Activated effector memory CD4-positive, alpha-beta T cell treated with Interleukin-2 at 50 U/mL for 16 hours (primary cell): ENCODE data around the gene CCDC9.
"Not testable (repeated sequence)": the region's sequence is repeated elsewhere in the genome, so short reads cannot be mapped to it uniquely, and the experiment has no call there.

Source experiments
- DNase-seq: peaks from one replicate; pipeline ENCODE4 v3.0.0-alpha.2; 2020

The CCDC9 gene

GRCh38 chr19:47232422-47233211, 23.7 kb upstream of the CCDC9 start:
- DNase-seq = no peak

GRCh38 chr19:47236072-47236675, 20.2 kb upstream of the CCDC9 start:
- no peak for DNase-seq

DNA sequence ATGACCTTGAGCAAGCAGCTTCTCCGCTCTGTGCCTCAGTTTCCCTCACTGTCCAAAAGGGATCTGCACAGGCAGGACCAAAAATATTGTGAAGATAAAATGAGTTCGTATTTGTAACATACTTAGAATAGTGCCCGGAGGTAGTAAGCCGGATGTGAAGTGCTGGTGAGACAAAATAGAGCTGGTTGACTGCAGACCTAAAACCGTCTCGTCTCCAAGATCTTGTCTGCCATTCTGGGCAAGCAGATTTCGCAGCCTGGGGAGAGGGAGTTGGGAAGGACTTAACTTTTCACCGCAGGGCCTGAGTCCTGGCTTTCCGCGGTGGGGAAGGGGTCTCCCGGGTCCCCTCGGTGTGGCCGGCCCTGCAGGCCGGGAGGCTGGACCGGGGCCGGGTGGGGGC, 17.2 kb upstream of the CCDC9 start:
- no peak for DNase-seq

DNA sequence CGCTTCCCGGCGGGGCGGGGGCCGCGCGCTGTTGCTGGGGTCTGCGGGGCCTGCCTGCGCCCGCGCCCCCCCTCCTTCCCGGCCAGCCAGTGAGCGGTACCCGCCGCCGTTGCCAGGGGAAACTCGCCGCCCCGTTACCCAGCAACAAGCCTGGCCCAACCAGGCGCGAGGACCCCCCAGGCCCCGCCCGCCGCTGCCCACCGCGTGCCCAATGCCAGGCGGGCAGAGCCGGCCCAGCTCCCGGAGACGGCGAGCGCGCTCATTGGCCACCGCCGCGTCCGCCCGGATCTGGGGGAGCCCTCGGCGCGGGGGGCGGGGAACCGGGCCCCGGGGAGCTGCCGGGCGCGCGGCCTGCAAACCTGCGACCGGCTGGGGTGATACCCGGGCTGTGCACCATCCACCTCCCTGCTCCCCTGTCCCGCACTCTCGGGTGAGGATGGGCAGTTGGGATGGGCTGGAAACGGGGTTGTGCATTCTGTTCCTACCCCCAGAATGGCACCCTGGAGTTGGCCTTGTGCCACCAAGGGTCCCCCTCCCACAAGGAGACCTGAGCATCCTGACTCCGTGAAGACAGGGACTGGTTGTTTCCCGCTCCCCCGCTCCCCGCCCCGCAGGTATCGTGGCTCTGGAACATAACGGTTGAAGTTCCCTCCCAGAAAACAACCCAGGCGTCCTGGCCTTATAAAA, 16.6 kb upstream of the CCDC9 start:
- DNase-seq = peak; percentile 42

- DNase-seq = no peak
These were observed 15.8 kb upstream of the CCDC9 start for GRCh38 chr19:47240556-47240955.

DNA sequence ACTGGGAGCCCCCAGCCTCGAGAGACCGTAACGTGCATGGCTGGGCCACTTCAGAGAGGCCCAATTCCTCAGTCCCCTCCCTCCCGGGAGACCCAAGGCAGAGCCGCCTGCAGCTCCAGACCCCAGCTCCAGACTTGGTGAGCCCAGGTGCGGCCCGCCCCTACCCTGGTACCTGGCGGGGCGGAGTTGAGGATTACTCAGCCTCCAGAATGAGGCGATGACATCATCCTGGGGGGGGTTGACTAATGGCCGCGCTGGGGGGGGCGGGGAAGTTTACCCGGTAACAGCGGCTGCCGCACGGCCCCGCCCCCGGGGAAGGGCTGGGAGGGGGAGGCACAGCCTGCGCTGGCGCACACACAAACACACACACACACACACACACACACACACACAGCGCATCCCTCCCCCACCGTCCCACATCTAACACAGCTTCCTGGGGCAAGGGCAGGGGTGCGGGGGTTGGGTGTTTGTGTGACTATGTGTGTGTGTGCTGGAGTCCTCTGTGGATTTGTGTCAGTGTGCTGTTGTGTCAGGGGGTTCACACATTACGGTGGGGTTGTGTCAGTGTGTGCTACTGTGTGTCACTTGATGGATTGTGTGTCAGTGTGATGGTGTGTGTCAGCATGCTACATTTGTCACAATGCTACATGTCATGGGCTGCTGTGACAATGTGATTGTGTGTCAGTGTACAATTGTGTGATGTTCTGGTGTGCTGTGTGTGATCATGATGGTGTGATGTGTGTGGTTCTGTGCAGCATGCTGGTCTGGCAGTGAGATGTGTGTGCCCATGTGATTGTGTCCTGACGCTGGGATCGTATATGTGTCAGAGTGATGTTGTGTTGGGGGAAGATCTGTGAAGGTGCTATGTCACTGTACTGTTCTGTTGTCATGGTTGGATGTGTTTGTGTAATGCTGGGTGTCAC, 15.1 kb upstream of the CCDC9 start:
- DNase-seq = peak; percentile 77

DNA sequence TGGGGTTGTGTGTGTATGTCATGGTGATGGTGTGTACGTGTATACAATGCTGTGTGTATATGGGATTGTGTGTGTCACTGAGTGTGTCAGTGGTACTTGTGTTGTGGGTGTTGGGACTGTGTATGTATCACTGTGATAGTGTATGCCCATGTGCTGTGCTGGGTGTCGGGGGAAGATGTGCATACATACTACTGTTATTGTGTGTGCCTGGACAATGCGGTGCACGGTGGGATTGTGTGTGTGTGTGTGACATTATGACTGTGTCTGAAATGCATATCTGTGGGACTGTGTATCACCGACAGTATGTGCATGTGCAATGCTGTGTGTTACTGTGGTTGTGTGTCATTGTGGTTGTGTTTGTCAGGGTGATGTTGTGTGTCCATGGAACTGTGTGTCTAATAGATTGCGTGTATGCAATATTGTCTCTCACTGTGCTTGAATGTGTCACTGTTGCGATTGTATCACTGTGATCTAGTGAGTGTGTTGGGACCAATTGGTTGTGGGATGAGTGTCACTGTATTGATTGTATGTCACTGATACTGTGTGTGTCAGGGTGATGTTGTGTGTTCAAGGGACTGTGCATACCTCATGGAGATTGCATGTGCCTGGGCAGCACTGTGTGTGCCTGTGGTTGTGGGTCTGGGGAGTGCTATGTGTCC, 14.3 kb upstream of the CCDC9 start:
- DNase-seq = no peak

DNA sequence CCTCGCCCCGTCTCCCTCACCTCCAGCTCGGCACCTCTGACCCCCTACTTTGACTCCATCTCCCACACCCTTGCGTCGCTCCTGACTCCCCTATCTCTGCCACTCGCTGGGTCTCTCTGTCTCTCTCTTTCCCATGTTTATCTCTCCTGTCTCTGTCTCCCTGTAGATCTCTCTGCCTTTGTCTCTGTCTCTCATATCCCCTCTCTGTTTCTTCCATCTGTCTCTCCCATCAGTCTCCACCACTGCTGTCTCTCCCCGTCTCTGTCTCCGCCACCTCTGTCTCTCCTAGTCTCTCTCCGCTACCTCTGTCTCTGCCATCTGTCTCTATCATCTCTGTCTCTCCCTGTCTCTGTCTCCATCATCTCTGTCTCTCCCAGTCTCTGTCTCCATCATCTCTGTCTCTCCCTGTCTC, 13.0 kb upstream of the CCDC9 start:
- DNase-seq = no peak

GRCh38 chr19:47243776-47244547, 12.4 kb upstream of the CCDC9 start:
- peak; percentile 87 for DNase-seq

DNA sequence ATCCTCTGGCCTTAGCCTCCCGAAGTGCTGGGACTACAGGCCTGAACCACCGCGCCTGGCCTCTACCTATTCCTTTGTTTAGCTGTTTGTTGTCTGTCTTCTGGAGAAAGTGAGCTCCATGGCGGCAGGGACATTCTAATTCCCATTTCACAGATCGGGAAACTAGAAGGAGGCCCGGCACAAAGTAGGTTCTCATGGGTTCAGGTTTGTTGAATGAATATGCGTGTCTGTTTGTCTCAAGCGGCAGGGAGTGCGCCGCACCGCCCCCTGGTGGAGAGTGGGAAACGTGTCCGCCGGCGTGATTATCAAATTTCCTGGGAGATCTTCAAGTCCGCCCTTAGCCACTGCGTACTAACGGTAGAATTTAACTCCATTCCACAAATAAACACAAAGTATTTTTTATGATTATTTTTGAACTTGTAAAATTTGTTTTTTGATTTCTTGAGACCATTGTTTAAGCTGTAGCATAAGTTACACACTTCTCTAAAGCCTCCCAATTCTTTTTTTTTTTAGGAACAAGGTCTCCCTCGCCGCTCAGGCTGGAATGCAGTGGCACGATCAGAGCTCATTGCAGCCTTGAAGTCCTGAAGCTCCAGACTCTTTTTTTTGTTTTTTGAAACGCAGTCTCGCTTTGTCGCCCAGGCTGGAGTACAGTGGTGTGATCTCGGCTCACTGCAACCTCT, 8.9 kb upstream of the CCDC9 start:
- peak; percentile 62 for DNase-seq

DNA sequence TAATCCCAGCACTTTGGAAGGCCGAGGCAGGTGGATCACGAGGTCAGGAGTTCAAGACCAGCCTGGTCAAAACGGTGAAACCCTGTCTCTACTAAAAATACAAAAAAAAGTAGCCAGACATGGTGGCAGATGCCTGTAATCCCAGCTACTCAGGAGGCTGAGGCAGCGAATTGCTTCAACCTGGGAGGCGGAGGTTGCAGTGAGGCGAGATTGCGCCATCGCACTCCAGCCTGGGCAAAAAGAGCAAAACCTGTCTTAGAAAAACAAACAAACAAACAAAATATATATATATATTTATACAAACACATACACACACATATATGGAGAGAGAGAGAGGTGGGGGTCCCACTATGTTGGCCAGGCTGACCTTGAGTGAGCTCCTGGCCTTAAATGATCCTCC, 3.3 kb upstream of the CCDC9 start:
- DNase-seq = not testable (repeated sequence)

- no peak for DNase-seq
These were observed 2.9 kb upstream of the CCDC9 start for GRCh38 chr19:47253467-47253881.

DNA sequence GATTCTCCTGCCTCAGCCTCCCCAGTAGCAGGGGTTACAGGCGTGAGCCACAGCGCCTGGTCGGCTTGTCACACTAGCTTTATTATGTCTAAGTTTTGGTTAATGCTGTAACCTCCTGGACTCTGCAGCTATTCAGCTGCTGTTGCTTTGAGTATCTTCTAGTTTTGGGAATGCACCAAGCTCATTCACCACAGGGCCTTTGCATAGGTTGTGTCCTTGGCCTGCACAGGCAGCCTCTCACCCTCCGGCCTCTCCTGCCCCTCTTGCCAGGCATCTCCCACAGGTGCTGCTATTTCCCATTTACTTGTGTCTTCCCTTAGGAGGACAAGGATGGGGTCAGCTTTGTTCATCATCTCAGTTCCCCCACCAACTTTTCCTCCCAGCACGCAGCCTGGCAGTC, 2.4 kb upstream of the CCDC9 start:
- DNase-seq = no peak

GRCh38 chr19:47256693-47257410, 527 bp downstream of the CCDC9 start:
- DNase-seq = peak; percentile 97

GRCh38 chr19:47257411-47258169, 1.3 kb downstream of the CCDC9 start:
- DNase-seq = no peak

GRCh38 chr19:47258434-47258833, 2.1 kb downstream of the CCDC9 start:
- no peak for DNase-seq

DNA sequence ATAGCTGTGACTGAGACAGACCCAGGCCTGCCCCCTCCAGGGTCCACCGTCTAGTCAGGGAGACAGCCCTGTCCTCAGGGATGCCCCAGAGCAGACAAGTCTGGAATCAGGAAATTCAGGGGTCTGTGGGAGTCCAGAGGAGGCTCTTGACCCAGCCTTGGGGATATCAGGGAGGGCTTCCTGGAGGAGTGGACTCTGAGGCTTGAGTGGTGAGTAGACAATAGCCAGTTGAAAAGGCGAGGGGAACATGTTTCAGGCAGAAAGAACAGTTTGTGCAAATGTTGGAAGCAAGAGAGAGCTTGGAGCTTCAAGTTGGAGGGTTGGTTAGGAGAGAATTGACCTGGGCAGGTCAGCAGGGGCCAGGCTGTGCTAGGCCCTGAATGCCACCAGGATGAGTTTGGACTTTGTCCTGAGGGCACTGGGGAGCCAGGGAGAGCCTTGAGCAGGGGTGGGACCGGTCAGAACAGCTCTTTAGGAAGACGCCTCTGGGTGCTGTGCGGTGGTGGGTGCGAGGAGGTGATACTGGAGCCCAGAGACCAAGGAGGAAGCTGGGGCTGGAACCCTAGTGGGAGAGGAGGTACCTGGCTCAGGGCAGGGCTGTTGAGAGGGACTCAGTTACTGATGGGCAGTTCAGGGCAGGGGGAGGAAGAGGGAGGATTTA, 2.7 kb downstream of the CCDC9 start:
- DNase-seq = no peak

- no peak for DNase-seq
These were observed 4.2 kb downstream of the CCDC9 start for GRCh38 chr19:47260476-47260875.
